ENCODE results near the gene PGAP3.

DNA sequence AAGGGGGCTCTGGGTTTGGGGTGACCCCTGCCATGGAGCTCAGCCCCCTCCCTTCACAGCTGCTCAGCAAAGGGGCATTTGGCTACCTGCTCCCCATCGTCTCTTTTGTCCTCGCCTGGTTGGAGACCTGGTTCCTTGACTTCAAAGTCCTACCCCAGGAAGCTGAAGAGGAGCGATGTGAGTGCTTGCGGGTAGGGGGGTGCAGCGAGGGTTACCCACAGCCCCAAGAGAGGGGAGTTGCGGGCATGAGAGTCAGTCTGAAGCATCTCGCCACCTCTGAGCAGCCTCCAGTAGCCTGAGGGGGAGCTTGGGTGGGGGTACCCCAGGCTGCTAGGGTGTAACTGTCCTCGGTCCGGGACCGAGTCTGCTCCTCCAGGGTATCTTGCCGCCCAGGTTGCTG lies 29.5 kb downstream of the PGAP3 start:
- TF ChIP-seq POLR2A (IDR thresholded peaks at IDR 0.05) = no peak
- TF ChIP-seq, protein P1, sequence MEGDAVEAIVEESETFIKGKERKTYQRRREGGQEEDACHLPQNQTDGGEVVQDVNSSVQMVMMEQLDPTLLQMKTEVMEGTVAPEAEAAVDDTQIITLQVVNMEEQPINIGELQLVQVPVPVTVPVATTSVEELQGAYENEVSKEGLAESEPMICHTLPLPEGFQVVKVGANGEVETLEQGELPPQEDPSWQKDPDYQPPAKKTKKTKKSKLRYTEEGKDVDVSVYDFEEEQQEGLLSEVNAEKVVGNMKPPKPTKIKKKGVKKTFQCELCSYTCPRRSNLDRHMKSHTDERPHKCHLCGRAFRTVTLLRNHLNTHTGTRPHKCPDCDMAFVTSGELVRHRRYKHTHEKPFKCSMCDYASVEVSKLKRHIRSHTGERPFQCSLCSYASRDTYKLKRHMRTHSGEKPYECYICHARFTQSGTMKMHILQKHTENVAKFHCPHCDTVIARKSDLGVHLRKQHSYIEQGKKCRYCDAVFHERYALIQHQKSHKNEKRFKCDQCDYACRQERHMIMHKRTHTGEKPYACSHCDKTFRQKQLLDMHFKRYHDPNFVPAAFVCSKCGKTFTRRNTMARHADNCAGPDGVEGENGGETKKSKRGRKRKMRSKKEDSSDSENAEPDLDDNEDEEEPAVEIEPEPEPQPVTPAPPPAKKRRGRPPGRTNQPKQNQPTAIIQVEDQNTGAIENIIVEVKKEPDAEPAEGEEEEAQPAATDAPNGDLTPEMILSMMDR (IDR thresholded peaks at IDR 0.05) = no peak
- no peak for TF ChIP-seq POLR2AphosphoS5 (IDR thresholded peaks at IDR 0.05)

Data from transverse colon (tissue), 4 donors.